LNCaP clone FGC (cell line): ENCODE data around the gene ZBTB20.

ENCODE experiments used
- DNase-seq: peaks from one replicate; pipeline ENCODE4 v3.0.0-alpha.2; 2011; ENCODE audit warnings: low read depth
- H3K4me3 ChIP-seq: 2 replicates; pipeline ENCODE4 v1.5.1; 2011; ENCODE audit warnings: mild to moderate bottlenecking, low read depth, low read length, control low read depth
- CTCF ChIP-seq: IDR thresholded peaks from 2 replicates; pipeline ENCODE4 v1.5.1; 2012; ENCODE audit warnings: mild to moderate bottlenecking; ENCODE audit not compliant: control insufficient read depth, insufficient read depth; ENCODE audit errors: extremely low read depth

ZBTB20 gene

DNA sequence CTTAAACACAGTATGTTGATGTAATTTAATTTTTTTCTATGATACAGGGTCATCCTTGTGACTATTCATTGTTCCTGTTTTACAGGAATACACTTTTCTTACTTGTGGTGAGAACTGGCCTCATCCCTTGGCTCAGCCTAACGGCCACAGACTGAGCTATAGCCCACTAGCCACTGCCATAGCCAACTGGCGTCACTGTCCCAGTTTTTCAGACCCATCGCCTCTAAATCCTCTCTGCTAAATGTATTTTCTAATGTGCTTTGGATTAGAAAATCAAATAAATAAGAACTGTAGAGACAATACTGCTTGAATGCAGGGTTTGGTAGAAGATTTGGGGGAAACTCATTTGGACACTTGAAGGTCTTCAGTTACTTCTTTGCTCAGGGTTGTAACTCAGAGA lies 740.2 kb downstream of the ZBTB20 start:
- no peak for DNase-seq
- H3K4me3 ChIP-seq = no peak overlapping the region
- TF ChIP-seq CTCF = no peak

DNA sequence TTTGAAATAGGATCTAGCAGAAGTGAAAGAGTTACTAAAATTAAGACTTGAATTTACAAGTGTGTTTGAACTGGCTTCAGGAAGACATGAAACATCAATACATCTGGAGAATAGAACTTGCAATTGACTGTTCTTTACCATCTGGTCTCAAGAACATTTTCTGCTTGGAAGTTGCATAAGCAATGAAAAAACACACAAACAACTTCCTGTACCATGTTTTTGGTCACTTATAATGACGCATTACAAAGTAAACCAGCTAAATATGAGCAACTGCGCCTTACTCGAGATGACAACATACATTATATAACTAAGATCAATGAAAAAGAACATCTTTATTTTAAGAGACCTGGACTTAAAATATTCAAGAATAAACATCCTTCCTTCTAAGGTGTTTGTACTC lies 740.8 kb downstream of the ZBTB20 start:
- H3K4me3 ChIP-seq = no peak overlapping the region
- no peak for DNase-seq
- TF ChIP-seq CTCF = no peak

DNA sequence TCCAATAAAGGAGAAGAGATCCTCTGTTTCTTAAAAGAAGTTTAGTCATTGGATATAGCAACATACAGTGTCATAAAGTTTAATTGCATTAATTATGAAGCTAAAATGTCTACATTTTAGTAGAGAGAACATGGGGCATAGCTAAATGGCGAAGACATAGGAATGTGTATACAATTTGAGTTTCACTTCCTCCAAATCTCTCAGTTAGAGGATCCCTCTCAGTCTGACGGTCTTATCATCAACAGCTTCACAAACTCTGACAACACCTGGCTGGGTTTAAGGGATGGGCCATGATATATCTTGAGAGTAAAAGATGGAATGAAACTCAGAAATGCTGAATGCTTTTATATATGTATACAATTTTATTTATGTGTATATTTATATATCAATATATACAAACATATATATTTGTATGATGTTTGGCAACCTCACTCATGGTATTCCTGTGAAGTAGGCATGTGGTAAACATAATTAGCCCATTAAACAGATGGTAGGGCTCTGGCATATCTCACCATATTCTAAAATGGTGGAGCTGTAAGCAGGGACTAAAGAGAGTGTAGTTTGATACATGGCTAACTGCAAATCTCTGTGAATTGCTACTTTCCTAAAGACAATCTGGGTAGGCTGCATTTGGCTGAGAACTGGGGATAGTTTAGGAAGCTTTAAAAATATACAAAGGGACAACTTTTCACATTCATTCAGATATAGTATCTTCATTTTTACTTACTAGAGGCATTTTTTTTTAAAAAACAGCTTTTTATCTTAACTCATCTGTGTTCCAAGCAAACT lies 741.7 kb downstream of the ZBTB20 start:
- no peak for DNase-seq
- no peak for TF ChIP-seq CTCF
- H3K4me3 ChIP-seq = no peak overlapping the region

GRCh38 chr3:114404590-114404989 lies 742.5 kb downstream of the ZBTB20 start:
- H3K4me3 ChIP-seq = no peak overlapping the region
- no peak for DNase-seq

DNA sequence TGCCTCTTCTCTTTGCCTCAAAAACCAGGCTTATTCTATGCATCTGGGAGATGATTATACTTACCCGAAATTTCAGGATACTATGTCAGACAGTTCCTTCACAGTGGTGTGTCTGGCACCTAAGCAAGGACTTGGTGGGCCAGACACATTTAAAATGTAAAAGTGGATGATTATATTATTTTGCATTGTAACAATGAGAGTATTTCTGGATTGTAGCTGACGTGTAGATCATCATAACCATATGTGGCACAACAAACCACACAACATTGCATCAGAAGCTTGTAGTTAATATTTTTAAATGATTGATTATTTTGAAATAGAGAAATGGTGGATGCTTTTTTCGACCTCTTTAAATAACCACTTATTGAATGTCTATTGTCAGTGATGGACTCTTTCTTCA lies 744.2 kb downstream of the ZBTB20 start:
- no peak for TF ChIP-seq CTCF
- H3K4me3 ChIP-seq = no peak overlapping the region
- no peak for DNase-seq

More at GRCh38 chr3:114404590-114404989, 742.5 kb downstream of the ZBTB20 start:
- TF ChIP-seq CTCF = no peak

GRCh38 chr3:114401346-114401745 lies 745.7 kb downstream of the ZBTB20 start:
- H3K4me3 ChIP-seq = no peak overlapping the region
- DNase-seq = no peak
- no peak for TF ChIP-seq CTCF

DNA sequence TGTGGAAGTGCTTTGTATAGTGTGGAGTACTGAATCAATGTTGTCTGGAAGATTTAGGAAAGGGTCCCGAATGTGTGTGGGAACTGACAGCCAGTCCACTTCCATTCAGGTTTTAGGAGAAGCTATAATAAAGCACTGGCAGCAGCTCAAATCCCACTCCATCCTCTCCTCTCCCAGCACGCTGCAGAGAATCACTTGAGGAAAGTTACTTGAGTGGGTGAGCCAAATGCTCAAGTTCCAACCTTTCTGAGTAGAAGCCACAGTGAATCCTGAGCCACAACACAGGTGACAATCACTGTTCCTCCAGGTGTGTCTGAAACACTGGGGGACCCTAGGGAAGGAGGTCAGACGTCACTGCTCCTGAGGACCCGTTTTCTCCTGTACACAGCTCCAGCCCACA lies 746.7 kb downstream of the ZBTB20 start:
- DNase-seq = no peak
- H3K4me3 ChIP-seq = no peak overlapping the region
- no peak for TF ChIP-seq CTCF
